Neural crest cell (in vitro differentiated cells): ENCODE results near the gene ZAR1L. TPM values are rescaled to one million over a fixed set of nuclear protein-coding genes. Genes with fewer than 3 reads are reported as not detected.

ENCODE experiments used
- DNase-seq: peaks from one replicate; pipeline ENCODE4 v3.0.0; 2021; ENCODE audit warnings: low read depth, mixed read lengths, low spot score
- H3K27ac Mint-ChIP-seq: one replicate; pipeline ENCODE4 v1.8.0; 2021; ENCODE audit warnings: mild to moderate bottlenecking, mixed read lengths; ENCODE audit not compliant: unreplicated experiment
- H3K27me3 Mint-ChIP-seq: 2 replicates; pipeline ENCODE4 v1.8.0; 2021; ENCODE audit warnings: low read depth, mild to moderate bottlenecking, mixed read lengths
- H3K36me3 Mint-ChIP-seq: 2 replicates; pipeline ENCODE4 v1.8.0; 2021; ENCODE audit warnings: low read depth, mild to moderate bottlenecking, mixed read lengths
- H3K4me1 Mint-ChIP-seq: 2 replicates; pipeline ENCODE4 v1.8.0; 2021; ENCODE audit warnings: mixed read lengths
- H3K4me3 Mint-ChIP-seq: one replicate; pipeline ENCODE4 v1.8.0; 2021; ENCODE audit warnings: mild to moderate bottlenecking, mixed read lengths
- H3K9me3 Mint-ChIP-seq: 2 replicates; pipeline ENCODE4 v1.8.0; 2021; ENCODE audit warnings: mixed read lengths
- total RNA-seq: library from RNA; stranded (reverse); gene quantifications from 2 replicates; pipeline ENCODE4 v1.2.1, GENCODE V29; 2021
- TF ChIP-seq, protein P1 (sequence below): fragments of 200-600 bp; sonication (generic); conservative IDR thresholded peaks from 2 replicates; pipeline ENCODE4 v1.5.0; 2021; ENCODE audit warnings: antibody characterized with exemption, mild to moderate bottlenecking

ZAR1L gene
- total RNA-seq, 1 donor from 2014 or later = 0.26 TPM

GRCh38 chr13:32284927-32285632, 30.1 kb downstream of the ZAR1L start:
- Mint-ChIP-seq H3K27me3 (no peaks in the 10 kb centered on the region), H3K9me3 (peaks cover 4% of the 10 kb centered on the region), H3K4me3 (no peak overlapping the region), H3K36me3 (no peaks in the 10 kb centered on the region), H3K4me1 (peaks cover 28% of the 10 kb centered on the region), H3K27ac (peak overlapping the region; percentile 1)
- DNase-seq = no peak
- TF ChIP-seq, protein P1, sequence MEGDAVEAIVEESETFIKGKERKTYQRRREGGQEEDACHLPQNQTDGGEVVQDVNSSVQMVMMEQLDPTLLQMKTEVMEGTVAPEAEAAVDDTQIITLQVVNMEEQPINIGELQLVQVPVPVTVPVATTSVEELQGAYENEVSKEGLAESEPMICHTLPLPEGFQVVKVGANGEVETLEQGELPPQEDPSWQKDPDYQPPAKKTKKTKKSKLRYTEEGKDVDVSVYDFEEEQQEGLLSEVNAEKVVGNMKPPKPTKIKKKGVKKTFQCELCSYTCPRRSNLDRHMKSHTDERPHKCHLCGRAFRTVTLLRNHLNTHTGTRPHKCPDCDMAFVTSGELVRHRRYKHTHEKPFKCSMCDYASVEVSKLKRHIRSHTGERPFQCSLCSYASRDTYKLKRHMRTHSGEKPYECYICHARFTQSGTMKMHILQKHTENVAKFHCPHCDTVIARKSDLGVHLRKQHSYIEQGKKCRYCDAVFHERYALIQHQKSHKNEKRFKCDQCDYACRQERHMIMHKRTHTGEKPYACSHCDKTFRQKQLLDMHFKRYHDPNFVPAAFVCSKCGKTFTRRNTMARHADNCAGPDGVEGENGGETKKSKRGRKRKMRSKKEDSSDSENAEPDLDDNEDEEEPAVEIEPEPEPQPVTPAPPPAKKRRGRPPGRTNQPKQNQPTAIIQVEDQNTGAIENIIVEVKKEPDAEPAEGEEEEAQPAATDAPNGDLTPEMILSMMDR = no peak

GRCh38 chr13:32282096-32282711, 33.0 kb downstream of the ZAR1L start:
- TF ChIP-seq, protein P1 = no peak
- no peak overlapping the region for H3K27ac Mint-ChIP-seq
- no peak for DNase-seq
- peaks cover 12% of the 10 kb centered on the region for H3K4me1 Mint-ChIP-seq
- H3K4me3 Mint-ChIP-seq = no peak overlapping the region
- no peaks in the 10 kb centered on the region for H3K9me3 Mint-ChIP-seq
- H3K36me3 Mint-ChIP-seq = no peaks in the 10 kb centered on the region
- no peaks in the 10 kb centered on the region for H3K27me3 Mint-ChIP-seq

DNA sequence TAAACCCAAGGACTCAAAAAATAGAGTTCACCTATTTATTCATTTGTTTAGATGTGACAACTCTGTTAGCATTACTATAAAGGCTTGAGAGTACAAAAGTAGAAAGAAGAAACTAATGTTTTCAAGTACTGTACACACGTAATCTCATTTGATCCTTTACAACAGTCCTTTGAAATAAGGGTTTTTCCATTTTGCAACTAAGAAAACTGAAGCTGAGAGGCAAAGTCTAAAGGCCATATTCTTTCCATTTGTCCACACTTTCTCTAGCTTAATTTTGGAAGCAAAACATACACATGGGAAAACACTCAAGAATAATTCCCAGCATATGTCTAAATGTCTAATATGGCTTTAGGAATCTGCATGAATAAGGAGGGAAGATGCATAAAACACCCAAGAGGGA, 34.1 kb downstream of the ZAR1L start:
- H3K9me3 Mint-ChIP-seq = no peaks in the 10 kb centered on the region
- peaks cover 12% of the 10 kb centered on the region for H3K4me1 Mint-ChIP-seq
- no peaks in the 10 kb centered on the region for H3K27me3 Mint-ChIP-seq
- no peaks in the 10 kb centered on the region for H3K36me3 Mint-ChIP-seq
- DNase-seq = no peak
- H3K27ac Mint-ChIP-seq = no peak overlapping the region
- no peak overlapping the region for H3K4me3 Mint-ChIP-seq
- TF ChIP-seq, protein P1 = no peak

DNA sequence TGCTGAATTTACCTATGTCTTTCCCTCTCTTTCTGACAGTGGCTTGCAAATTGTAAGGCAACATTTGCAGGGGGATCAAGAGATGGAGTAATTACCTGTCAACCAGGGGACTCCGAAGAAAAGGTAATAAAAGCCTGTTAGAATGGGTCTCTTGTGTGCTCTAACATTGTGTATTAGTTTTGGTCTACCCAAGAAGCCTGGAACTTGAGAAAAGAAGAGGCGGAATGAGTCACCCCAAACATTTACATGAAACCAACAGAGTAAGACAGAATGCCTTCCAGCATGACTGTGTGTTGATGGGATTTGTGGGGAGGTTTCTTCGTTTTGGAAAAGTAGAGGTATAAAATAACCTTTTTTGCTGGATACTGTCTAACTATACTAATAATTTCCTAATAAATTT, 36.7 kb downstream of the ZAR1L start:
- TF ChIP-seq, protein P1 = no peak
- Mint-ChIP-seq H3K27ac (no peak overlapping the region), H3K9me3 (no peaks in the 10 kb centered on the region), H3K4me1 (no peaks in the 10 kb centered on the region), H3K27me3 (no peaks in the 10 kb centered on the region), H3K36me3 (no peaks in the 10 kb centered on the region), H3K4me3 (no peak overlapping the region)
- DNase-seq = no peak

GRCh38 chr13:32277839-32278238, 37.3 kb downstream of the ZAR1L start:
- Mint-ChIP-seq H3K36me3 (no peaks in the 10 kb centered on the region), H3K27me3 (no peaks in the 10 kb centered on the region), H3K9me3 (no peaks in the 10 kb centered on the region), H3K4me3 (no peak overlapping the region), H3K27ac (no peak overlapping the region), H3K4me1 (no peaks in the 10 kb centered on the region)
- TF ChIP-seq, protein P1 = no peak
- DNase-seq = no peak
